ENCODE data around the gene APBB3.
"Not testable (repeated sequence)": the region's sequence is repeated elsewhere in the genome, so short reads cannot be mapped to it uniquely, and the experiment has no call there.

APBB3 gene

GRCh38 chr5:140564196-140565023 lies at the start of gene APBB3, which contains the start of gene SLC35A4:
Gene APBB3 (minus strand): TSS chr5:140564598. CDS start chr5:140564245, 353 bp downstream.
Gene SLC35A4 (plus strand): TSS chr5:140564828. CDS start chr5:140567170, 2,342 bp downstream.
- in situ Hi-C loops (cut with MboI; ENCODE audit: low sequenced_read_pairs) = no loop called here

GRCh38 chr5:140611020-140611521 lies 46.7 kb upstream of the APBB3 start:
- in situ Hi-C loops (cut with MboI; ENCODE audit: low sequenced_read_pairs) = no loop called here

GRCh38 chr5:140609126-140609525 lies 44.7 kb upstream of the APBB3 start:
- in situ Hi-C loops (cut with MboI; ENCODE audit: low sequenced_read_pairs) = no loop called here

- in situ Hi-C loops (cut with MboI; ENCODE audit: low sequenced_read_pairs) = no loop called here
Observed at GRCh38 chr5:140608722-140609121, 44.3 kb upstream of the APBB3 start.

GRCh38 chr5:140607031-140607430 lies 42.6 kb upstream of the APBB3 start:
- in situ Hi-C loops (cut with MboI; ENCODE audit: low sequenced_read_pairs) = no loop called here

GRCh38 chr5:140605879-140606278 lies 41.5 kb upstream of the APBB3 start:
- in situ Hi-C loops (cut with MboI; ENCODE audit: low sequenced_read_pairs) = no loop called here

- in situ Hi-C loops (cut with MboI; ENCODE audit: low sequenced_read_pairs) = no loop called here
Observed at GRCh38 chr5:140603734-140604133, 39.3 kb upstream of the APBB3 start.

- in situ Hi-C loops (cut with MboI; ENCODE audit: low sequenced_read_pairs) = not testable (repeated sequence)
Observed at GRCh38 chr5:140603446-140603698, 39.0 kb upstream of the APBB3 start.

GRCh38 chr5:140602147-140602546 lies 37.7 kb upstream of the APBB3 start:
- in situ Hi-C loops (cut with MboI; ENCODE audit: low sequenced_read_pairs) = no loop called here

GRCh38 chr5:140600096-140600495 lies 35.7 kb upstream of the APBB3 start:
- in situ Hi-C loops (cut with MboI; ENCODE audit: low sequenced_read_pairs) = no loop called here

GRCh38 chr5:140598836-140599235 lies 34.4 kb upstream of the APBB3 start:
- in situ Hi-C loops (cut with MboI; ENCODE audit: low sequenced_read_pairs) = no loop called here

GRCh38 chr5:140596321-140596741 lies 31.9 kb upstream of the APBB3 start:
- in situ Hi-C loops (cut with MboI; ENCODE audit: low sequenced_read_pairs) = no loop called here

- in situ Hi-C loops (cut with MboI; ENCODE audit: low sequenced_read_pairs) = no loop called here
Observed at GRCh38 chr5:140595538-140596300, 31.3 kb upstream of the APBB3 start.

GRCh38 chr5:140594169-140594568 lies 29.8 kb upstream of the APBB3 start:
- in situ Hi-C loops (cut with MboI; ENCODE audit: low sequenced_read_pairs) = no loop called here

GRCh38 chr5:140593070-140593469 lies 28.7 kb upstream of the APBB3 start:
- in situ Hi-C loops (cut with MboI; ENCODE audit: low sequenced_read_pairs) = not testable (repeated sequence)

GRCh38 chr5:140591747-140592372 lies 27.5 kb upstream of the APBB3 start:
- in situ Hi-C loops (cut with MboI; ENCODE audit: low sequenced_read_pairs) = no loop called here

- in situ Hi-C loops (cut with MboI; ENCODE audit: low sequenced_read_pairs) = no loop called here
Observed at GRCh38 chr5:140590861-140591260, 26.5 kb upstream of the APBB3 start.

GRCh38 chr5:140588311-140589070 lies 24.1 kb upstream of the APBB3 start:
- in situ Hi-C loops (cut with MboI; ENCODE audit: low sequenced_read_pairs) = no loop called here

- in situ Hi-C loops (cut with MboI; ENCODE audit: low sequenced_read_pairs) = no loop called here
Observed at GRCh38 chr5:140587495-140587894, 23.1 kb upstream of the APBB3 start.

GRCh38 chr5:140579188-140579747 lies 14.9 kb upstream of the APBB3 start:
- in situ Hi-C loops (cut with MboI; ENCODE audit: low sequenced_read_pairs) = not testable (repeated sequence)
